ENCODE data around the gene RSAD1. TPM values are rescaled to one million over a fixed set of nuclear protein-coding genes. Genes with fewer than 3 reads are reported as not detected.
A peak's percentile ranks its signal among the peaks of the same experiment; 100 is the strongest.

Gene RSAD1
- total RNA-seq, 2 donors from 2014 or later, result 33.7 to 44.1 TPM

DNA sequence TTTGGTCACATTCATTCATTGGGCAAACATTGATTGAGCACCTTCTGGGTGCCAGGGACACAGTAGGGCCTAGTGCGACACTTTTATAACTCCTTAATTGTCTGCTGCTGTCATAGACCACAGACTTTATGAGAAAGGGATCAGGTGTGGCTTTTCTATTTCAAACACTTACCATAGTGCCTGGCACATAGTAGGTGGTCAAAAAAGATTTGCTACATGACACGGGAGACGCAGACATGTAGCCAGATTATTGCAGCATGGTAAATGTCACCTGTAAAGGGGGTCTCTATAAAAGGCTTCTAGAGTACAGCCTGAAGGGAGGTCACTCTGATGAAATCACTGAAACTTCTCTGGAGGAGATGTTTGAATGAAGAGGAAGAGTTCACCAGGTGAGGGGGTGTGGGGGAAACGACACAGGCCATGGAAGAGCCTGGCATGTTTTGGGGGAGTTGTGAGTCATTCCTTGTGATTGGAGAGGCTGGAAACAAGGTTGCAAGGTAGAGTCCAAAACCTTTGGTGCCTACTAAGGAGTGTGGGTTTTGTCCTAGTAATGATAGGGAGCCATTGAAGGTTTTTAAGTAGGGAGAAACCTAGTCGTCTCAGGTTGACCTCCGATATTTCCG, 1.6 kb downstream of the RSAD1 start:
- TF ChIP-seq POLR2AphosphoS5 (IDR thresholded peaks at IDR 0.05), result no peak
- TF ChIP-seq POLR2A (IDR thresholded peaks at IDR 0.05), result no peak
- TF ChIP-seq, protein P1, sequence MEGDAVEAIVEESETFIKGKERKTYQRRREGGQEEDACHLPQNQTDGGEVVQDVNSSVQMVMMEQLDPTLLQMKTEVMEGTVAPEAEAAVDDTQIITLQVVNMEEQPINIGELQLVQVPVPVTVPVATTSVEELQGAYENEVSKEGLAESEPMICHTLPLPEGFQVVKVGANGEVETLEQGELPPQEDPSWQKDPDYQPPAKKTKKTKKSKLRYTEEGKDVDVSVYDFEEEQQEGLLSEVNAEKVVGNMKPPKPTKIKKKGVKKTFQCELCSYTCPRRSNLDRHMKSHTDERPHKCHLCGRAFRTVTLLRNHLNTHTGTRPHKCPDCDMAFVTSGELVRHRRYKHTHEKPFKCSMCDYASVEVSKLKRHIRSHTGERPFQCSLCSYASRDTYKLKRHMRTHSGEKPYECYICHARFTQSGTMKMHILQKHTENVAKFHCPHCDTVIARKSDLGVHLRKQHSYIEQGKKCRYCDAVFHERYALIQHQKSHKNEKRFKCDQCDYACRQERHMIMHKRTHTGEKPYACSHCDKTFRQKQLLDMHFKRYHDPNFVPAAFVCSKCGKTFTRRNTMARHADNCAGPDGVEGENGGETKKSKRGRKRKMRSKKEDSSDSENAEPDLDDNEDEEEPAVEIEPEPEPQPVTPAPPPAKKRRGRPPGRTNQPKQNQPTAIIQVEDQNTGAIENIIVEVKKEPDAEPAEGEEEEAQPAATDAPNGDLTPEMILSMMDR (IDR thresholded peaks at IDR 0.05), result no peak
- Histone ChIP-seq H3K36me3 (peaks cover 0 to 6% of the 10 kb centered on the region in 2 donors), H3K4me3 (no peak overlapping the region), H3K27ac (peak overlapping the region; percentile 80 to 82), H3K27me3 (replicated peaks; ENCODE audit: insufficient read depth) (no peaks in the 10 kb centered on the region), H3K9me3 (no peaks in the 10 kb centered on the region), H3K4me1 (replicated peaks) (peaks cover 6% of the 10 kb centered on the region)
- no peak for DNase-seq (ENCODE audit: low spot score)
- 83% methylated on average over 7 of the region's 7 CpGs for WGBS
- intact Hi-C loops (cut with DNase I), result loop anchor here (5.0 kb wide), 2 partner anchors 207 to 362 kb away; no protein-coding TSS in a partner anchor

DNA sequence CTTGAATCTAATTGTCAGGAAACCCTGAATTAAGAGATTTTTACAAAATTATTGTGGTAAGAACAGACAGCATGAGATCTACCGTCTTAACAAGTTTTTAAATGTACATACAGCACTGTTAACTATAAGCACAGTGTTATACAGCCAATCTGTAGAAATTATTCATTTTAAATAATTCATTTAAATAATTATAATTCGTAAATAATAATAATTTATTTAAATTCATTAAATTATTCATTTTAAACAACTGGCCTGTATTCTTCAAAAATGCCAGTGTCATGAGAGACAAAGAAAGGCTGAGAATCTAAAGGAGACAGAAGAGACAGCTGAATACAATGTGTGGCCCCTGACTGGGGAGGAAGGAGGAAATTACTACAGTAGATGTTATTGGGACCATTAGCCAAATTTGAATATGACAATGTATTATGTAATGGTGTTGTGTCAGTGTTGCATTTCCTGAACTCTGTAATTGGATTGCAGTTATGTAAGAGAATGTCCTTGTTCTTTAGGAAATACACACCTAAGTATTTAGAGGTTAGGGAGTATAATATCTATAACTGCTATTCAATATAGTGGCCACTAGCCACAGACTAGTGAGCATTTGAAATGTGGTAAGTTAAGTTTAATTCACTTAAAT, 2.3 kb downstream of the RSAD1 start:
- intact Hi-C loops (cut with DNase I), result loop anchor here (5.0 kb wide), 2 partner anchors 206 to 361 kb away; no protein-coding TSS in a partner anchor
- DNase-seq (ENCODE audit: low spot score), result no peak
- no peaks in the 10 kb centered on the region for H3K27me3 ChIP-seq (replicated peaks; ENCODE audit: insufficient read depth)
- H3K9me3 ChIP-seq, result no peaks in the 10 kb centered on the region
- TF ChIP-seq POLR2AphosphoS5 (IDR thresholded peaks at IDR 0.05), result no peak
- TF ChIP-seq, protein P1 (IDR thresholded peaks at IDR 0.05), result no peak
- TF ChIP-seq POLR2A (IDR thresholded peaks at IDR 0.05), result no peak
- no peak overlapping the region for H3K27ac ChIP-seq
- H3K4me3 ChIP-seq, result no peak overlapping the region
- peaks cover 0 to 8% of the 10 kb centered on the region in 2 donors for H3K36me3 ChIP-seq
- peaks cover 6% of the 10 kb centered on the region for H3K4me1 ChIP-seq (replicated peaks)
- WGBS, result 88% methylated on average over 2 of the region's 2 CpGs

DNA sequence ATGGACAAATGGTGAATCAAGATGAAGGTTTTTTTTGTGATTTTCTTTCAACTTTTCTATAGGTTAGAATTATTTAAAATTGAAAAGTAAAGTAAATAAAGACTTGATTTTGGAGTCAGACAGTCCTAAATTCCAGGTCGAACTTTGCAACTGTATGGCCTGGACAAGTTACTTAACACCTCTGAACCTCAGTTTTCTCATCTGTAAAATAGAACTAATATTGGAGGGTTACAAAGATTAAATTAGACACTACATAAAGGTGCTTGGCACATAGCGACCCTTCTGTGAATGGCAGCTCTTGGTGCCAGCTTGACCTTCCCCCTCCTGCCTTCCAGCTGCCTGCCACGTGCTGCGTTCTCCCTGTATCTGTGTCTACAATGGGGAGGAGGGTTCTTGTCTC, 3.0 kb downstream of the RSAD1 start:
- H3K4me1 ChIP-seq (replicated peaks), result peaks cover 6% of the 10 kb centered on the region
- WGBS, result 82% methylated on average over 4 of the region's 4 CpGs
- no peak for TF ChIP-seq POLR2AphosphoS5 (IDR thresholded peaks at IDR 0.05)
- TF ChIP-seq POLR2A (IDR thresholded peaks at IDR 0.05), result no peak
- TF ChIP-seq, protein P1 (IDR thresholded peaks at IDR 0.05), result no peak

DNA sequence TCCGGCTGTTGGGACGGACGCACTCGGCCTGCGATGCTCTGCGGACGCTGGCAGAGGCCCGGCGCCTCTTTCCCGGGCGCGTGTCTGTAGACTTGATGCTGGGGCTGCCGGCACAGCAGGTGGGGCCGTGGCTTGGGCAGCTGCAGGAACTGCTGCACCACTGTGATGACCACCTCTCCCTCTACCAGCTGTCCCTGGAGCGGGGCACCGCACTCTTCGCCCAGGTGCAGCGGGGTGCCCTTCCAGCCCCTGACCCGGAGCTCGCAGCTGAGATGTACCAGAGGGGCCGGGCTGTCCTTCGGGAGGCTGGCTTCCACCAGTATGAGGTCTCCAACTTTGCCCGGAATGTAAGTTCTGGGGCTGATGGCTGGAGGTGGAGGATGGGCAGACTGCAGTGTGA, 3.5 kb downstream of the RSAD1 start:
- no peak for TF ChIP-seq POLR2AphosphoS5 (IDR thresholded peaks at IDR 0.05)
- TF ChIP-seq, protein P1 (IDR thresholded peaks at IDR 0.05), result no peak
- TF ChIP-seq POLR2A (IDR thresholded peaks at IDR 0.05), result no peak
- no peaks in the 10 kb centered on the region for H3K27me3 ChIP-seq (replicated peaks; ENCODE audit: insufficient read depth)
- 87% methylated on average over 23 of the region's 23 CpGs for WGBS
- no peak overlapping the region for H3K4me3 ChIP-seq
- peak overlapping the region; percentile 70 to 76 for H3K27ac ChIP-seq
- H3K9me3 ChIP-seq, result no peaks in the 10 kb centered on the region
- intact Hi-C loops (cut with DNase I), result loop anchor here (1.0 to 5.0 kb wide), 3 partner anchors 60 to 360 kb away; no protein-coding TSS in a partner anchor
- peaks cover 6% of the 10 kb centered on the region for H3K4me1 ChIP-seq (replicated peaks)
- no peak for DNase-seq (ENCODE audit: low spot score)
- peaks cover 0 to 8% of the 10 kb centered on the region in 2 donors for H3K36me3 ChIP-seq

More for the DNA sequence above, 3.0 kb downstream of the RSAD1 start:
- no peak for DNase-seq (ENCODE audit: low spot score)
- H3K4me3 ChIP-seq, result no peak overlapping the region
- intact Hi-C loops (cut with DNase I), result loop anchor here (1.0 to 5.0 kb wide), 3 partner anchors 61 to 361 kb away; no protein-coding TSS in a partner anchor
- peaks cover 0 to 8% of the 10 kb centered on the region in 2 donors for H3K36me3 ChIP-seq
- H3K9me3 ChIP-seq, result no peaks in the 10 kb centered on the region
- H3K27me3 ChIP-seq (replicated peaks; ENCODE audit: insufficient read depth), result no peaks in the 10 kb centered on the region
- no peak overlapping the region for H3K27ac ChIP-seq
